DOHH2 (cell line): ENCODE results near the gene GOLT1A.
"Not testable (repeated sequence)": the region's sequence is repeated elsewhere in the genome, so short reads cannot be mapped to it uniquely, and the experiment has no call there.

Source experiments
- H3F3A ChIP-seq: fragments of 200-600 bp; sonication (generic), shearing (Covaris generic); 2 replicates; pipeline ENCODE4 v1.6.0; 2016; ENCODE audit warnings: antibody characterized with exemption, mild to moderate bottlenecking; ENCODE audit not compliant: control insufficient read depth, insufficient read depth
- H3K27ac ChIP-seq: fragments of 200-600 bp; sonication (generic); 2 replicates; pipeline ENCODE4 v1.5.1; 2014; ENCODE audit warnings: low read depth, mild to moderate bottlenecking, low read length, moderate library complexity
- H3K27me3 ChIP-seq: fragments of 200-600 bp; sonication (generic); 2 replicates; pipeline ENCODE4 v1.6.1; 2014; ENCODE audit warnings: mild to moderate bottlenecking, low read length, mixed read lengths; ENCODE audit not compliant: control insufficient read depth
- H3K36me3 ChIP-seq: fragments of 200-600 bp; sonication (generic); 2 replicates; pipeline ENCODE4 v1.6.1; 2014; ENCODE audit warnings: mild to moderate bottlenecking, low read length, moderate library complexity, mixed read lengths; ENCODE audit not compliant: control insufficient read depth
- H3K4me1 ChIP-seq: fragments of 200-600 bp; sonication (generic); 2 replicates; pipeline ENCODE4 v1.6.1; 2014; ENCODE audit warnings: mild to moderate bottlenecking, low read length, mixed read lengths; ENCODE audit not compliant: control insufficient read depth
- H3K4me2 ChIP-seq: fragments of 200-600 bp; sonication (generic); 2 replicates; pipeline ENCODE4 v1.6.0; 2014; ENCODE audit warnings: mild to moderate bottlenecking, low read length, moderate library complexity
- H3K4me3 ChIP-seq: fragments of 200-600 bp; sonication (generic); 2 replicates; pipeline ENCODE4 v1.5.1; 2014; ENCODE audit warnings: mild to moderate bottlenecking, low read length, mixed read lengths
- H3K79me2 ChIP-seq: fragments of 200-600 bp; sonication (generic); 2 replicates; pipeline ENCODE4 v1.6.1; 2014; ENCODE audit warnings: mild to moderate bottlenecking, low read length, mixed read lengths; ENCODE audit not compliant: control insufficient read depth
- H3K9me2 ChIP-seq: fragments of 200-600 bp; sonication (generic); replicated peaks from 2 replicates; pipeline ENCODE4 v1.6.1; 2014; ENCODE audit warnings: mild to moderate bottlenecking, low read length, mixed read lengths; ENCODE audit not compliant: control insufficient read depth
- H3K9me3 ChIP-seq: fragments of 200-600 bp; sonication (generic); 2 replicates; pipeline ENCODE4 v1.6.1; 2014; ENCODE audit warnings: antibody characterized with exemption, low read length, mixed read lengths; ENCODE audit not compliant: control insufficient read depth, insufficient read depth
- H4K20me1 ChIP-seq: fragments of 200-600 bp; sonication (generic); 2 replicates; pipeline ENCODE4 v1.6.0; 2014; ENCODE audit warnings: low read depth, mild to moderate bottlenecking, antibody characterized with exemption, low read length, moderate library complexity; ENCODE audit not compliant: control insufficient read depth, insufficient read depth
- EZH2phosphoT487 ChIP-seq: fragments of 200-600 bp; sonication (generic); IDR thresholded peaks from 2 replicates; pipeline ENCODE4 v1.6.1; 2017; ENCODE audit warnings: borderline replicate concordance, mild to moderate bottlenecking, antibody characterized with exemption, low read length, moderate library complexity, mixed read lengths
- TF ChIP-seq, protein P1 (sequence below): fragments of 200-600 bp; sonication (generic); IDR thresholded peaks from one replicate; pipeline ENCODE4 v1.5.1; 2014; ENCODE audit warnings: antibody characterized with exemption, mild to moderate bottlenecking, low read depth, low read length; ENCODE audit not compliant: poor library complexity, severe bottlenecking

The GOLT1A gene

DNA sequence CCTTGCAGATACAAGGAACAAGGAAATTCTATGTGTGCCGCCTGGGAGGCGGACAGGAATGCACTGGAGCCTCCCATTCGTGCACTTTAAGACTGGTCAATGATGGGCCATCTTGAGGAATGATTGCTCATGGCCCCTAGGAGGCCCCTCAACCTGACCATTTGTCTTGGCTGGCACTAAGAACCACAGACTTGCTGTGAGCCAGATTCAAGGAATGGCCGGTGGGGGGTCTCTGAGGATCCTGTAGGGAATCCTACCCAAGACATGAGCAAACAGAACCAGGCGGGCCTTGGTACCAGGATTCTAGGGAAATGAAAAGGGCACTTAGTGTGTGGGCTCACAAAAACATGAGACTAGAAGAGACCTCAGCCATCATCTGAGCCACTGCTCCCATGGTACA, 28.1 kb upstream of the GOLT1A start:
- Histone ChIP-seq H3K9me3 (no peaks in the 10 kb centered on the region), H3K27me3 (0 out of 2 replicates have a peak, but pooled peaks cover 2% of the 10 kb centered on the region), H3K36me3 (no peaks in the 10 kb centered on the region), H4K20me1 (no peaks in the 10 kb centered on the region), H3K4me1 (no peaks in the 10 kb centered on the region), H3K9me2 (no peaks in the 10 kb centered on the region), H3K27ac (no peak overlapping the region), H3K4me2 (no peak overlapping the region), H3K4me3 (no peak overlapping the region), H3F3A (no peaks in the 10 kb centered on the region), H3K79me2 (no peaks in the 10 kb centered on the region)
- TF ChIP-seq EZH2phosphoT487: no peak
- TF ChIP-seq, protein P1, sequence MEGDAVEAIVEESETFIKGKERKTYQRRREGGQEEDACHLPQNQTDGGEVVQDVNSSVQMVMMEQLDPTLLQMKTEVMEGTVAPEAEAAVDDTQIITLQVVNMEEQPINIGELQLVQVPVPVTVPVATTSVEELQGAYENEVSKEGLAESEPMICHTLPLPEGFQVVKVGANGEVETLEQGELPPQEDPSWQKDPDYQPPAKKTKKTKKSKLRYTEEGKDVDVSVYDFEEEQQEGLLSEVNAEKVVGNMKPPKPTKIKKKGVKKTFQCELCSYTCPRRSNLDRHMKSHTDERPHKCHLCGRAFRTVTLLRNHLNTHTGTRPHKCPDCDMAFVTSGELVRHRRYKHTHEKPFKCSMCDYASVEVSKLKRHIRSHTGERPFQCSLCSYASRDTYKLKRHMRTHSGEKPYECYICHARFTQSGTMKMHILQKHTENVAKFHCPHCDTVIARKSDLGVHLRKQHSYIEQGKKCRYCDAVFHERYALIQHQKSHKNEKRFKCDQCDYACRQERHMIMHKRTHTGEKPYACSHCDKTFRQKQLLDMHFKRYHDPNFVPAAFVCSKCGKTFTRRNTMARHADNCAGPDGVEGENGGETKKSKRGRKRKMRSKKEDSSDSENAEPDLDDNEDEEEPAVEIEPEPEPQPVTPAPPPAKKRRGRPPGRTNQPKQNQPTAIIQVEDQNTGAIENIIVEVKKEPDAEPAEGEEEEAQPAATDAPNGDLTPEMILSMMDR: no peak

DNA sequence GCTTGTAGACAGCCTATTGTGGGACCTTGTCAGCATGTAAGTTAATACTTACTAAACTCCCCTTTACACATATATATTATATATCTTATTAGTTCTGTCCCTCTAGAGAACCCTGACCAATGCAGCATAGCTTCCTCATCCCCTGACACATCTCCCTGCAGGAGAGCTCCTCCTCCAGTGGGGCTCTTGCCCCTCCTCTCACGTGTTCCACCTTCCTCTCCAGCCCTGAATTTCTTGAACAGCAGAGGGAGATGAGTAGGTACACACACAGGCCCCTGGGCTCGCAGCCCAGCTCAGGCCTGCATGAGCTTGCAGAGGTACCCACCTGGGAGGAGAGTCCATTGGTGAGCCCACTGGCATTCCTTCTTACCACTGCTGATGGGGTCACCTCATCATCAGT, 27.3 kb upstream of the GOLT1A start:
- H3K4me3 ChIP-seq: no peak overlapping the region
- H4K20me1 ChIP-seq: no peaks in the 10 kb centered on the region
- no peaks in the 10 kb centered on the region for H3K36me3 ChIP-seq
- no peaks in the 10 kb centered on the region for H3K9me3 ChIP-seq
- H3K4me1 ChIP-seq: no peaks in the 10 kb centered on the region
- no peaks in the 10 kb centered on the region for H3K9me2 ChIP-seq
- H3K27me3 ChIP-seq: 0 out of 2 replicates have a peak, but pooled peaks cover under 1% of the 10 kb centered on the region
- TF ChIP-seq EZH2phosphoT487: no peak
- TF ChIP-seq, protein P1: no peak
- no peaks in the 10 kb centered on the region for H3F3A ChIP-seq
- H3K79me2 ChIP-seq: no peaks in the 10 kb centered on the region
- no peak overlapping the region for H3K27ac ChIP-seq
- no peak overlapping the region for H3K4me2 ChIP-seq

DNA sequence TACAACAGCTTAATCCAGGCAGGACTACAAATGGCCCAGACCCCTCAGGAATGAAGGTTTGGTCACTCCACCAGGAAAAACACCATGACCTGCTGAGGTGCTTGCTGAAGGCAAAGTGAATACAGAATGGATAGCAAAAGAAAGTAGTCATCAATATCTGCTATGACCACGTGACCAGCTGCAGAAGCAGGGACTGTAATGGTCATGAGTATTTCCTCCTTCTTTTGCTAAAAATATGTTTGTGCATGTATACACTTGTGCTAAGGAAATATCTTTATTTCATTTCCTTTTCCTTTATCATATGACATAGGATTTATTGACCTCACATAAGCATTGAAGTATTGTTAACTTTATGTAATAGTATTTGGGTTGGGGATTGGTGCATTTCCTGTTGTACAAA, 26.4 kb upstream of the GOLT1A start:
- Histone ChIP-seq H3K36me3 (no peaks in the 10 kb centered on the region), H3F3A (no peaks in the 10 kb centered on the region), H3K9me3 (no peaks in the 10 kb centered on the region), H3K4me3 (no peak overlapping the region), H3K27ac (no peak overlapping the region), H3K27me3 (no peaks in the 10 kb centered on the region; the same call in 1 of the 2 replicates), H3K4me2 (no peak overlapping the region), H3K4me1 (no peaks in the 10 kb centered on the region), H3K9me2 (no peaks in the 10 kb centered on the region), H3K79me2 (no peaks in the 10 kb centered on the region), H4K20me1 (no peaks in the 10 kb centered on the region)
- TF ChIP-seq, protein P1: no peak
- no peak for TF ChIP-seq EZH2phosphoT487

DNA sequence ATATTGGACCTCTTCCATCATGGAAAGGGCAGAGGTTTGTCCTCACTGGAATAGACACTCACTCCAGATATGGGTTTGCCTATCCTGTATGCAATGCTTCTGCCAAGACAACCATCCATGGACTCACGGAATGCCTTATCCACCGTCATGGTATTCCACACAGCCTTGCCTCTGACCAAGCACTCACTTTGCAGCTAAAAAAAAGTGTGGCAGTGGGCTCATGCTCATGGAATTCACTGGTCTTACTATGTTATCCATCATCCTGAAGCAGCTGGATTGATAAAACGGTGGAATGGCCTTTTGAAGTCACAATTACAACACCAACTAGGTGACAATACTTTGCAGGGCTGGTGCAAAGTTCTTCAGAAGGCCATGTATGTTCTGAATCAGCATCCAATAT, 25.6 kb upstream of the GOLT1A start:
- H3K27me3 ChIP-seq, H3K36me3 ChIP-seq, H4K20me1 ChIP-seq, H3K27ac ChIP-seq, H3K4me1 ChIP-seq, H3K4me3 ChIP-seq, H3K79me2 ChIP-seq, H3K9me3 ChIP-seq, H3F3A ChIP-seq, H3K4me2 ChIP-seq, H3K9me2 ChIP-seq: not testable (repeated sequence)

DNA sequence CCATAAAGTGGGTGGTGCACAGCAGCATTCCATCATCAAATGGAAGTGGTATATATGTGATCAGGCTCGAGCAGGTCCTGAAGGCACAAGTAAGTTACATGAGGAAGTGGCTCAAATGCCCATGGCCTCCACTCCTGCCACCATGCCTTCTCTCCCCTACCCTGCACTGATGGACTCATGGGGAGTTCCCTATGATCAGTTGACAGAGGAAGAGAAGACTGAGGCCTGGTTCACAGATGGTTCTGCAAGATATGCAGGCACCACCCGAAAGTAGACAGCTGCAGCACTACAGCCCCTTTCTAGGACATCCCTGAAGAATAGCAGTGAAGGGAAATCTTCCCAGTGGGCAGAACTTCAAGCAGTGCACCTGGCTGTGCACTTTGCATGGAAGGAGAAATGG, 24.7 kb upstream of the GOLT1A start:
- H3K4me2 ChIP-seq, H3K27me3 ChIP-seq, H3K9me2 ChIP-seq, H3K27ac ChIP-seq, H3K36me3 ChIP-seq, H3F3A ChIP-seq, H4K20me1 ChIP-seq, H3K9me3 ChIP-seq, H3K4me3 ChIP-seq, H3K79me2 ChIP-seq, H3K4me1 ChIP-seq: not testable (repeated sequence)

DNA sequence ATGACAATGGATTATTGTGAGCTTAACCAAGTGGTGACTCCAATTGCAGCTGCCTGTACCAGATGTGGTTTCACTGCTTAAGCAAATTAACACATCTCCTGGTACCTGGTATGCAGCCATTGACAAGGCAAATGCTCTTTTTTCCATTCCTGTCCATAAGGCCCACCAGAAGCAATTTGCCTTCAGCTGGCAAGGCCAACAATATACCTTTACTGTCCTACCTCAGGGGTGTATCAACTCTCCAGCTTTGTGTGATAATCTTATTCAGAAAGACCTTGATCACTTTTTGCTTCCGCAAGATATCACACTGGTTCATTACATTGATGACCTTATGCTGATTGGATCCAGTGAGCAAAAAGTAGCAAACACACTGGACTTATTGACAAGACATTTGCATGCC, 23.7 kb upstream of the GOLT1A start:
- H3K27me3 ChIP-seq, H3K27ac ChIP-seq, H3K4me3 ChIP-seq, H3F3A ChIP-seq, H3K36me3 ChIP-seq, H3K79me2 ChIP-seq, H4K20me1 ChIP-seq, H3K9me3 ChIP-seq, H3K9me2 ChIP-seq, H3K4me2 ChIP-seq, H3K4me1 ChIP-seq: not testable (repeated sequence)
